Liver (tissue), 3 donors: ENCODE results near the gene CMTM4.

Source experiments
- CTCF ChIP-seq: fragments of 150-350 bp; IDR thresholded peaks from 2 replicates; pipeline ENCODE4 v1.5.1; 2017; ENCODE audit warnings: improper control_type of control experiment, low read depth, low read length; ENCODE audit not compliant: missing input control
- NR2F2 ChIP-seq: IDR thresholded peaks from 2 replicates; pipeline ENCODE4 v1.6.1; 2016; ENCODE audit warnings: antibody characterized with exemption
- TAF1 ChIP-seq: conservative IDR thresholded peaks from 2 replicates; pipeline ENCODE4 v1.6.1; 2016; ENCODE audit warnings: antibody characterized with exemption, mild to moderate bottlenecking
- TF ChIP-seq, protein P1 (sequence below): IDR thresholded peaks from 2 replicates; pipeline ENCODE4 v1.6.1; 2016; ENCODE audit warnings: antibody characterized with exemption
- TF ChIP-seq, protein P2 (sequence below): IDR thresholded peaks from 2 replicates; pipeline ENCODE4 v1.6.1; 2016; ENCODE audit warnings: antibody characterized with exemption
- donor health status: healthy.
- donor health status: healthy.

DNA sequence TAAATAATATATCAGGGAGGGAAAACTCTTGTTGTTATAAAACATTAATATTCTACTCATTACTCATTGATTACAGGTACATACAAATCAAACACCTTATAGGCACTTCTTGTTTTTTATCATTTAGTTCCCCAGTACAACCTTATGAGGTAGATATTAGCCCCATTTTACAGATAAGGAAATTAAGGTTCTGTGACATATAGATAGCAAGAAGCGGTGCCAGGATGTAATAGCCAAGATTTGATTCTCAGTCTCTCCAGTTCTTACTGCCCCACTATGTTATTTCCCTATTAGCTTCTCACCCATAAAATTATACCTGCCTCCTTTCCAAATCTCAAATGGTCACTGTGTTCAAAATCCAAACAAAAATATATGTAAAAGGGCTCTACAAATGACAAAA is 55.2 kb downstream of the CMTM4 start:
- TF ChIP-seq NR2F2 (no peak), CTCF (no peak), TAF1 (no peak)
- TF ChIP-seq, protein P1, sequence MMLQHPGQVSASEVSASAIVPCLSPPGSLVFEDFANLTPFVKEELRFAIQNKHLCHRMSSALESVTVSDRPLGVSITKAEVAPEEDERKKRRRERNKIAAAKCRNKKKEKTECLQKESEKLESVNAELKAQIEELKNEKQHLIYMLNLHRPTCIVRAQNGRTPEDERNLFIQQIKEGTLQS = no peak
- TF ChIP-seq, protein P2, sequence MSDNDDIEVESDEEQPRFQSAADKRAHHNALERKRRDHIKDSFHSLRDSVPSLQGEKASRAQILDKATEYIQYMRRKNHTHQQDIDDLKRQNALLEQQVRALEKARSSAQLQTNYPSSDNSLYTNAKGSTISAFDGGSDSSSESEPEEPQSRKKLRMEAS = no peak
